Right lobe of liver (tissue), 4 donors: ENCODE measurements around the gene RHOD.

Source experiments
- CTCF ChIP-seq, 4 donors: fragments of 200-600 bp in 3 of 4; fragments of 450-650 bp in 1 of 4; IDR thresholded peaks; one replicate each; pipeline versions ENCODE4 v1.5.1 to v1.8.0; 2016 to 2022; ENCODE audit warnings: antibody characterized with exemption in 4 of 4, mild to moderate bottlenecking in 2 of 4
- POLR2A ChIP-seq: fragments of 450-650 bp; IDR thresholded peaks from one replicate; pipeline ENCODE4 v1.6.1; 2017; ENCODE audit warnings: antibody characterized with exemption, mild to moderate bottlenecking
- donor health status: DM: no; HTN: no; CAD: no.
- donor health status: DM: no; HTN: no; CAD: no.
- donor health status: DM: no; HTN: yes; CAD: no.

- TF ChIP-seq POLR2A: no peak
- TF ChIP-seq CTCF (IDR thresholded peaks at IDR 0.05): no peak
These were observed 46.0 kb downstream of the RHOD start for GRCh38 chr11:67102664-67103063.
